Right atrium auricular region (tissue), 2 donors: Measurements from ENCODE around the gene OSBPL2. TPM values are rescaled to one million over a fixed set of nuclear protein-coding genes. Genes with fewer than 3 reads are reported as not detected.

Experiments
- DNase-seq: peaks from one replicate; pipeline ENCODE4 v3.0.0-alpha.2; 2019; ENCODE audit warnings: low spot score
- H3K27ac ChIP-seq, 2 donors: fragments of 200-600 bp; sonication (generic); 1 replicate in 1 of 2; 2 replicates in 1 of 2; pipeline ENCODE4 v1.5.1; 2016 to 2019
- H3K27me3 ChIP-seq, 2 donors: fragments of 200-600 bp; sonication (generic); one replicate each; pipeline versions ENCODE4 v1.5.1 to v1.6.0; 2017 to 2019
- H3K36me3 ChIP-seq: fragments of 200-600 bp; sonication (generic); one replicate; pipeline ENCODE4 v1.5.1; 2016
- H3K4me1 ChIP-seq, 2 donors: fragments of 200-600 bp; sonication (generic); one replicate each; pipeline versions ENCODE4 v1.5.1 to v1.6.0; 2017 to 2019
- H3K4me3 ChIP-seq, 2 donors: fragments of 200-600 bp; sonication (generic); 1 replicate in 1 of 2; 2 replicates in 1 of 2; pipeline ENCODE4 v1.5.1; 2017 to 2019; ENCODE audit warnings: mild to moderate bottlenecking in 1 of 2, moderate library complexity in 1 of 2
- H3K9me3 ChIP-seq, 2 donors: fragments of 200-600 bp; sonication (generic); one replicate each; pipeline ENCODE4 v1.5.1; 2019
- total RNA-seq, 2 donors: library from RNA; depleted of rRNA; stranded (reverse); fragments of >200 nt; gene quantifications; one replicate each; pipeline ENCODE4 v1.1.0, GENCODE V29; 2016
- TF ChIP-seq, protein P1 (sequence below), 2 donors: fragments of 200-600 bp; sonication (generic); IDR thresholded peaks; one replicate each; pipeline ENCODE4 v1.5.1; 2019; ENCODE audit warnings: antibody characterized with exemption in 2 of 2

The OSBPL2 gene
- total RNA-seq, 2 donors from 2014 or later = 27.2 to 29.6 TPM

DNA sequence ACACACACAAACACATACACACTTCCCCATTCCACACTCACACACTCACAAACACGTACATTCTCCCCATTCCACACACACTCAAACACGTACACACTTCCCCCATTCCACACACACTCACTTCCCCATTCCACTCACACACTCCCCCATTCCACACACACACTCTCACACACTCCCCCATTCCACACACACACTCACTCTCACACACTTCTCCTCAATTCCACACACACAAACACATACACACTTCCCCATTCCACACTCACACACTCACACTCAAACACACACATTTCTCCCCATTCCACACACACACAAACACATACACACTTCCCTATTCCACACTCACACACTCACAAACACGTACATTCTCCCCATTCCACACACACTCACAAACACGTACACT lies 8.7 kb upstream of the OSBPL2 start:
- H3K9me3 ChIP-seq = no peaks in the 10 kb centered on the region
- TF ChIP-seq, protein P1, sequence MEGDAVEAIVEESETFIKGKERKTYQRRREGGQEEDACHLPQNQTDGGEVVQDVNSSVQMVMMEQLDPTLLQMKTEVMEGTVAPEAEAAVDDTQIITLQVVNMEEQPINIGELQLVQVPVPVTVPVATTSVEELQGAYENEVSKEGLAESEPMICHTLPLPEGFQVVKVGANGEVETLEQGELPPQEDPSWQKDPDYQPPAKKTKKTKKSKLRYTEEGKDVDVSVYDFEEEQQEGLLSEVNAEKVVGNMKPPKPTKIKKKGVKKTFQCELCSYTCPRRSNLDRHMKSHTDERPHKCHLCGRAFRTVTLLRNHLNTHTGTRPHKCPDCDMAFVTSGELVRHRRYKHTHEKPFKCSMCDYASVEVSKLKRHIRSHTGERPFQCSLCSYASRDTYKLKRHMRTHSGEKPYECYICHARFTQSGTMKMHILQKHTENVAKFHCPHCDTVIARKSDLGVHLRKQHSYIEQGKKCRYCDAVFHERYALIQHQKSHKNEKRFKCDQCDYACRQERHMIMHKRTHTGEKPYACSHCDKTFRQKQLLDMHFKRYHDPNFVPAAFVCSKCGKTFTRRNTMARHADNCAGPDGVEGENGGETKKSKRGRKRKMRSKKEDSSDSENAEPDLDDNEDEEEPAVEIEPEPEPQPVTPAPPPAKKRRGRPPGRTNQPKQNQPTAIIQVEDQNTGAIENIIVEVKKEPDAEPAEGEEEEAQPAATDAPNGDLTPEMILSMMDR (IDR thresholded peaks at IDR 0.05) = no peak
- no peak overlapping the region for H3K4me3 ChIP-seq
- no peaks in the 10 kb centered on the region for H3K27me3 ChIP-seq
- H3K4me1 ChIP-seq = peaks cover 0 to 19% of the 10 kb centered on the region in 2 donors
- no peaks in the 10 kb centered on the region for H3K36me3 ChIP-seq
- H3K27ac ChIP-seq = no peak overlapping the region
- DNase-seq = no peak

DNA sequence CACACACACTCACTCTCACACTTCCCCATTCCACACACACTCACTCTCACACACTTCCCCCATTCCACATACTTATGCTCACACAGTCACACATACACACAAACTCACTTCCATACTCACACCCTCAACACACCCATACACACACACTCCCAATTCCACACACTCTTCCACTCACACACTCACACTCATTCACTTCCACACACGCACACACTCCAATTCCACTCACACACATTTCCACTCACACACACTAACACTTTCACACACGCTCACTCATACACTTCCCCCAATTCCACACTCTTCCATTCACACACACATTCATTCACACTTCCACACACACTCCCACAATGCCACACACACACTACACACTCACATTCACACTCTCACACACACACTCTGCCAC lies 8.0 kb upstream of the OSBPL2 start:
- DNase-seq = no peak
- H3K27me3 ChIP-seq = no peaks in the 10 kb centered on the region
- TF ChIP-seq, protein P1 (IDR thresholded peaks at IDR 0.05) = no peak

DNA sequence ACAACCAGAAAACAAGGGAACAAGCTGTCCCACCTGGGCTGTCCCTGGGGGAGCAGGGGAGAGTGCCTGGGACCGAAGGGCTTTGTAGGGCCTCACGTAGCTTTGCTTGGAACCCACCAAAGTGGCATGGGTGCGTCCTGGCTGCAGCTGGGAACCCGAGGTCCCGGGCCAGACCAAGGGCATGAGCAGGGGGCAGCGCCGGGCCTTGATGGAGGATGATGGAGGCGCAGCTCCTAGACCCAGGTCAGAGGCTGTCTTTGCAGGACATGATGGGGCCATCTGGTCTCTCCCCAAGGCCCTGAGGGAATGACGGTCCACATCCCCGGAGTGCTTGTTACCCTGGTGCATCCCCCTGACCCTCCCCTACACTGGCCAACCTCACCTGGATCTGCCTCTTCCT lies 7.6 kb upstream of the OSBPL2 start:
- H3K27me3 ChIP-seq = no peaks in the 10 kb centered on the region
- TF ChIP-seq, protein P1 (IDR thresholded peaks at IDR 0.05) = no peak
- peaks cover 0 to 19% of the 10 kb centered on the region in 2 donors for H3K4me1 ChIP-seq
- no peak for DNase-seq
- no peaks in the 10 kb centered on the region for H3K36me3 ChIP-seq
- H3K4me3 ChIP-seq = no peak overlapping the region
- H3K9me3 ChIP-seq = no peaks in the 10 kb centered on the region
- H3K27ac ChIP-seq = no peak overlapping the region

More for the DNA sequence above, 8.0 kb upstream of the OSBPL2 start:
- H3K4me1 ChIP-seq = peaks cover 0 to 19% of the 10 kb centered on the region in 2 donors
- no peaks in the 10 kb centered on the region for H3K36me3 ChIP-seq
- H3K4me3 ChIP-seq = no peak overlapping the region
- no peak overlapping the region for H3K27ac ChIP-seq
- no peaks in the 10 kb centered on the region for H3K9me3 ChIP-seq

DNA sequence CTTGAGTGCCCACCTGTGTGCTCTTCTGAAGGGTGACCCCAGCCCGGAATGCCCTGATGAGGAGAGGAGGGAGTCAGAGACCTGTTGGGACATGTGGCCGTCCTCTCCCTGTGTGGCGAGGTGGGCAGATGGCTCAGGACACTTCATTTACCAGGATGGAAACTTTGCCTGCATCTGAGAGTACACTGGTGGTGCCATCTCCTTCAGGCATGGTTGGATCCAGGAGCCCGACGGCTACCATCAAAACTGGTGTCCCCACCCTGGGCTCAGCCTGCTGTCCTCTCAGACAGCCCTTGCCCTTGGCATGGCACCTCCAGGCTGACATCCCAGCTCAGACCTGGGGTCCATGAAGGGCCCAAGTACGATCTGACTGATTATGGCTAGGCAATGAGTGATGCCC lies 7.0 kb upstream of the OSBPL2 start:
- H3K4me3 ChIP-seq = no peak overlapping the region
- no peak for DNase-seq
- TF ChIP-seq, protein P1 (IDR thresholded peaks at IDR 0.05) = no peak
- H3K27ac ChIP-seq = no peak overlapping the region
- no peaks in the 10 kb centered on the region for H3K27me3 ChIP-seq
- peaks cover 0 to 19% of the 10 kb centered on the region in 2 donors for H3K4me1 ChIP-seq
- no peaks in the 10 kb centered on the region for H3K36me3 ChIP-seq
- no peaks in the 10 kb centered on the region for H3K9me3 ChIP-seq

DNA sequence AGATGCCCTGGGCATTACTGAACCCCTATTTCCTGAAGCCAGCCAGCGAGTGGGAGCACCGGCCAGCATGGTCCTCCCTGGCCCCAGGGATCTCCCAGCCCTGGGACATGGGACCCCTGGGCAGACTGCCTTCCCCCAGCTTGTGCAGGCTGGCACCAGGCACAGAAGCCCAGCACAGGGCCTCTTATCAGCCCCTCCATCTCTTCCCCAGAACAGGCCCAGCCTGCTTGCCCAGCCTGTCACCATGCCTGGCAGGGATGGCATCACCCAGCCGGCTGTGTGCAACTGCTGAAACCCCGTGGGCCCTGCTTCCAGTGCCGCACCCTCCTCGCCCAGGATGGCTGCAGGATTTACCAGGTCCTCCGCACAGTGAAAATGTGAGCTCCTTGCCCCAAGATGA lies 6.1 kb upstream of the OSBPL2 start:
- no peaks in the 10 kb centered on the region for H3K27me3 ChIP-seq
- H3K4me3 ChIP-seq = no peak overlapping the region
- no peak for DNase-seq
- TF ChIP-seq, protein P1 (IDR thresholded peaks at IDR 0.05) = no peak
- H3K27ac ChIP-seq = no peak overlapping the region
- H3K36me3 ChIP-seq = no peaks in the 10 kb centered on the region
- H3K4me1 ChIP-seq = peaks cover 0 to 24% of the 10 kb centered on the region in 2 donors
- H3K9me3 ChIP-seq = no peaks in the 10 kb centered on the region
